Gastrocnemius medialis (tissue), 4 donors: ENCODE data around the gene MTFMT.

Experiments
- POLR2A ChIP-seq, 2 donors: fragments of 450-650 bp; IDR thresholded peaks; one replicate each; pipeline ENCODE4 v1.6.1; 2017; ENCODE audit warnings: antibody characterized with exemption in 2 of 2, mild to moderate bottlenecking in 2 of 2, moderate library complexity in 2 of 2
- TF ChIP-seq, protein P1 (sequence below), 5 experiments: fragments of 450-650 bp in 3 of 5; fragments of 200-600 bp in 2 of 5; sonication (generic) in 2 of 5; IDR thresholded peaks in 4 of 5; conservative IDR thresholded peaks in 1 of 5; 1 replicate in 4 of 5; 2 replicates in 1 of 5; pipeline ENCODE4 v1.5.1; 2016 to 2019; ENCODE audit warnings: antibody characterized with exemption in 5 of 5, mild to moderate bottlenecking in 3 of 5, moderate library complexity in 3 of 5

DNA sequence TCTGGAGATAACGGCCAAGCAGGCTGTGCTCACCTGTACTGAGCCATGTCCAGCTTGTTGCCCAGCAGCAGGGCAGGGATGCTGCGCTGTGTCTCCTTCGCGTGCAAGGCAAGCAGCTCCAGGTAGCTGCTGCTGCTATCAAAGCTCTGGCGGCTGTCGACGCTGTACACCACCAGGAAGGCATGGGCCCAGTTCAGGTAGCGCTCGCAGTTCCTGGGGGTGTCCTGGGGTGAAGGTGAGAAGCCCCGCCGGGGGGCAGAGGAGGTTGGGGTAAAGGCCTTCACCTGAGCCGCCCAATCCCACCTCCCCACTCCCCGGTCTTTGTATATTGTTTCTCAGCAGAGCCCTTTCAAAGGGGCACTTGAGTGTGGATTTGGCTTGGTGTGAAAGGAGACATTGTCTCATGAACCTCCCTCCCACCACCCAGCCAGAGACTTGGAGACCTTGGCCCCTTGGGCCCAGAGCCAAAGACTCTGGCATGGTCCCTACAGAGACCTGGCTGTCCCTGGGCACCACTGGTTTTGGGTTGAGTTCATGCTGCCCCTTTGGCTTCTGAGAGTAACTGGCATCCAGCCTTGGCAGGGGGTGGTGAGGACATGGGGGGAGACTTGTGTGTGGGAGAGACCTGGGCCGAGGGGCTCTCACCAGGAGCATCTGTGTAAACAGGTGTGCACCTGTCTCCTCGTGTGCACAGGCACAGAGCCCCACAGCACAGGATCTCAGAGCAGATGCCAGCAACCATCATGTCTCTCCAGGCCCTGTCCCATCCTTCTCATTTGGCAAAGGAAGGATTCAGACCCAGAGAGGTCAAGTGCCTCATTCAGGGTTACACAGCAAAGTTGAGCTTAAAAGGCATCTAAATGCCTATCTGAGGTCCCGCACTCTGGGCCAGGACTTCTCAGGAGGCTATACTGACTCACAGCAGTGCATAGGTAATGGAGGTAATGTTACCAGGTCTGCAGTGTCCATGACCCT, 29.2 kb upstream of the MTFMT start:
- TF ChIP-seq, protein P1, sequence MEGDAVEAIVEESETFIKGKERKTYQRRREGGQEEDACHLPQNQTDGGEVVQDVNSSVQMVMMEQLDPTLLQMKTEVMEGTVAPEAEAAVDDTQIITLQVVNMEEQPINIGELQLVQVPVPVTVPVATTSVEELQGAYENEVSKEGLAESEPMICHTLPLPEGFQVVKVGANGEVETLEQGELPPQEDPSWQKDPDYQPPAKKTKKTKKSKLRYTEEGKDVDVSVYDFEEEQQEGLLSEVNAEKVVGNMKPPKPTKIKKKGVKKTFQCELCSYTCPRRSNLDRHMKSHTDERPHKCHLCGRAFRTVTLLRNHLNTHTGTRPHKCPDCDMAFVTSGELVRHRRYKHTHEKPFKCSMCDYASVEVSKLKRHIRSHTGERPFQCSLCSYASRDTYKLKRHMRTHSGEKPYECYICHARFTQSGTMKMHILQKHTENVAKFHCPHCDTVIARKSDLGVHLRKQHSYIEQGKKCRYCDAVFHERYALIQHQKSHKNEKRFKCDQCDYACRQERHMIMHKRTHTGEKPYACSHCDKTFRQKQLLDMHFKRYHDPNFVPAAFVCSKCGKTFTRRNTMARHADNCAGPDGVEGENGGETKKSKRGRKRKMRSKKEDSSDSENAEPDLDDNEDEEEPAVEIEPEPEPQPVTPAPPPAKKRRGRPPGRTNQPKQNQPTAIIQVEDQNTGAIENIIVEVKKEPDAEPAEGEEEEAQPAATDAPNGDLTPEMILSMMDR (IDR thresholded peaks at IDR 0.05 in 4 of 5, conservative IDR thresholded peaks at IDR 0.05 in 1 of 5), result no peak
- no peak for TF ChIP-seq POLR2A (IDR thresholded peaks at IDR 0.05)
